ENCODE measurements around the gene PKP1.
"Not testable (repeated sequence)": the region's sequence is repeated elsewhere in the genome, so short reads cannot be mapped to it uniquely, and the experiment has no call there.

PKP1 gene

GRCh38 chr1:201282931-201283829, at the start of gene PKP1:
Gene PKP1 (plus strand): TSS chr1:201283506. CDS start chr1:201283703, 197 bp downstream.
- no peak for DNase-seq

GRCh38 chr1:201239646-201240045, 43.7 kb upstream of the PKP1 start:
- not testable (repeated sequence) for DNase-seq

DNA sequence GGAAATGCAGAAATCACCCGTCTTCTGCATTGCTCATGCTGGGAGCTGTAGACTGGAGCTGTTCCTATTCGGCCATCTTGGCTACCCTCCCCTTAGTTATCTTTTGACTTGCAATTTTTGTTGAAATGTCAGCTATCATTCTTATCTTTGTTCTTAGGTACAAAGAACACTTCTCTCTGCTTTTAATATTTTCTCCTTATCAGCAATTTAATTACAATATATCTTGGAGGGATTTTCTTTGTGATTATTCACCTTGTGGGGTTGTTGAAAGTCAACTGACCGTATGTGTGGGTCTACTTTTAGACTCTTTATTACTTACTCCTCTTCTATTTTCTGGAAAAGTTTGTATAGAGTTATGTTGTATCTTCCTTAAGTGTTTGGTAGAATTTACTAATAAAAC, 43.1 kb upstream of the PKP1 start:
- no peak for DNase-seq

GRCh38 chr1:201241736-201242135, 41.6 kb upstream of the PKP1 start:
- no peak for DNase-seq

GRCh38 chr1:201245082-201245481, 38.2 kb upstream of the PKP1 start:
- peak; percentile 79 for DNase-seq

DNA sequence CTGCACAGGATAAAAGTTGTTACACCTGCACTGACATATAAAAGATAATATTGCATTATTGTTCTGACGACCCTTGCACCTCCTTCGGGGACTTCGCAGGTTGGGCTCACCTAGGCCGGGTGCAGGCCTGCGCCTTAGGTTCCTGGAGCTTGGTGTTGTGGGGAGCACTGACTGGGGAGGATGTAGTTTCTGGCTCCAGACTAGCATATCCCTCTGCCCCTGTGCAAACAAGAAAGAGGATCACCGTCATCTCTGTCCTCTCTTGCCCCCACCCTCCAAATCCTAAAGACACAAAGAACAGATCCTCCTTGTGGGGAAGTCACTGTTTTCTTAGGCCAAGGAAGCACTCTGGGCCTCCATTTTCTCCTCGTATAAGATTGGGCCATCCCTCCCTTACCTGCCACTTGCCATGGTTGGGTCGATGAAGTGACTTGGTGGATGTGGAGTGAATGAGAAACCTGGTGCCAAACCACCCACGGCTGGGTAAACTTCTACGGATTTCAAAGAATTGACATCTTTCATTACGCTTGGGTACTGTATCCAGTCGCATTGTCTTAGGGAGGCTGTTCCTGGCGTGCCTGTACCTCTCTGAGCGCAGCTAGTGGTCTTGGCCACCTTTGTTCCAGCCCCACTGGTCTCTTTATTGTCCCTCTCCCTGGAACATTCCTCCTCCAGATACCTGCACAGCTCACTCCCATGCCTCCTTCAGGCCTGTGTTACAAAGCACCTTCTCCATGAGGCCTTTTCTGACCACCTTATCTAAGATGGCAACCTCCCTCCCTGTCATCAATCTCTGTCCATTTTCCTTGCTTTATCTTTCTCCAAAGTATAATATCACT, 34.4 kb upstream of the PKP1 start:
- no peak for DNase-seq

DNA sequence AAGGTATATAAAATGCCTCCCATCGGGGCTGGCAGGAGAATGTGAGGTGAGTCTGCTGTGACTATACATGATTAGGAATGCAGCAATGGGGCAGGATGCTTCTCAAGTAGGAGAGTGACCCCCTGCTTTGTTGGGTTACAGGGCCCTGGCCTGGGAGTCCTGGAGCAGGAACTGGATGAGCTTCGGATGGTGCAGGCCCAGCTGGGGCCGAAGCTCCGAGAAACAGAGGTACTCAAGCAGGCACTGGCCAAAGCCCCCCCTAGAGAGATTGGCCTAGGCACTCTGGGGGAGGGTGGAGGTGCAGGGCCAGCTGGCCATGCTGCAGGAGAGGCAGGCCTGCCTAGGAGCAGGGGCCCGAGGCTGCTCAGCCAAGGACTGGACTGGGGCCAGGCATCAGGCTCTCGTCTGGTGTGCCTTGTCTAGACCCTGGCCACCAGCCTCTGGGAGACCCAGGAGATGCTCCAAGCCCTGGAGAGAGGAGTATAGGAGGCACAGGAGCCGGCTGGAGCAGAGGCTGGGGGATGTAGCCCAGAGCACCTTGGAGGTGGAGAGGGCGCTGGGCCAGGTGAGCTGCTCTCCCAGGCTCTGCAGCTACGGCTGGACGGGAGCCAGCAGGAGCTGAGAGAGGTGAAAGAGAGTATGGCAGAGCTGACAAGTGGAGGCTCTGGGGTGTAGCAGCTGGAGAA, 32.8 kb upstream of the PKP1 start:
- peak; percentile 55 for DNase-seq

DNA sequence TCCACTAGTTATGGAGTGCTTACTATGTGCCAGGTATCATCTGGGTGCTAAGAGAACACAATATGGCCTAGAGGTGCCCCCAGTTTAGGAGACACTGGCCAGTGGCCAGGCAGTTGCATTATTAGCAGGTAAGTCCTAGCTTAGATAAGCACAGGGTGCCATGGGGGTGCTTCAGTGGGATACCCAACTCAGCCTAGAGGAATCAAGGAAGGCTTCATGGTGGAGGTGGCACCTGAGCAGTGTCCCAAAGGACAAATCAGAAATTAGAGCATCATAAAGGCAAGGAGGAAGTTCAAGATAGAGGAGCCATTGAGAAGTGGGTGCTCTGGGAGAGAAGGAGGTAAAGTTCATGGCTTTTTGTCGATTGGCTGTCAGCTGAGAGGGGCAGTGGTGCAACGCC, 31.9 kb upstream of the PKP1 start:
- no peak for DNase-seq

DNA sequence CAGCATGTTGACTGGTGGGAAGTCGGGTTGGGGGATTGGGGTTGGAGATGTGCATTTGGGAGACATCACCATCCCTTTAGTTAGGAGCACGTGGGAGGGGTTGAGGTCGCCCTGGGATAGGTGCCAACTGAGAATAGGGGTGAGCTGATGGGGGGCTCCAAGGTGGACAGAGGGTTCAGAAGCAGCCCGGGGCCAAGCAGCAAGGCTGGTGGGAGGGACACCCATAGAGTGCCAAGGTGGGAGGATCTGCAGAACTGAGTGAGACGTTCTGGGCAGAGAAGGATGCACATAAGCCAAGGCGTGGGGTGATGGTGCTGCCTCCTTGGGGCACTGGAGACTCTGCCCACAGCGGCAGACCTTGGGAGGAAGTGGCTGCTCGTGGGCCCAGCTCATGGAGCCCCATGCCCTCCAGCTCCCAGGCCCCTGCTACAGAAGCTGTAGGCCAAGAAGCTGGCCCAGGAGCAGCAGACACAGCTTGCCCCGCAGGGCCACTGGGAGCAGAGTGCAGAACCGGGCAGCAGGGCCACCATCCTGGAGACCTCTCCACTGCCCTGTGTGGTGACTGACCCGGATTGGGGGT, 31.4 kb upstream of the PKP1 start:
- no peak for DNase-seq

DNA sequence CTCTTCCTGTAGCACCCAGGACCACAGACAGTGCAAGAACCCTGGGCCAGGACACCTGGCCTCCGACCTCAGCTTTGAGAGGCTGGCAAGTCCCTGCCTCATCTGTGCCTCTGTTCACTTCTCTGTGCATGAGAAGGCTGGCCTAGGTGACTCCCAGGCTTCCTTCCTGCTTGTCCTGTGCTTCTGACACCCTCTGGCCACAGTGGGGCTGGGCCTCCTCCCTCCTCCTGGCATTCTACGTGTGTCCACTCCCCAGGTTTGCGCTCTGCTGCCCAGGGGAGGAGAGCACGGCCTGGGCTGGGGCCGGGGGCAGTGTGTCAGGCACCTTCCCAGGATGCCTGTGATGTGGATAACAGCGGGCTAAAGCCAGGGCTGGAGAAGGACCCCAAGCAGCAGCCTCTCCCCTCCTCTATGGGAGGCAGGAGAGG, 30.3 kb upstream of the PKP1 start:
- no peak for DNase-seq

DNA sequence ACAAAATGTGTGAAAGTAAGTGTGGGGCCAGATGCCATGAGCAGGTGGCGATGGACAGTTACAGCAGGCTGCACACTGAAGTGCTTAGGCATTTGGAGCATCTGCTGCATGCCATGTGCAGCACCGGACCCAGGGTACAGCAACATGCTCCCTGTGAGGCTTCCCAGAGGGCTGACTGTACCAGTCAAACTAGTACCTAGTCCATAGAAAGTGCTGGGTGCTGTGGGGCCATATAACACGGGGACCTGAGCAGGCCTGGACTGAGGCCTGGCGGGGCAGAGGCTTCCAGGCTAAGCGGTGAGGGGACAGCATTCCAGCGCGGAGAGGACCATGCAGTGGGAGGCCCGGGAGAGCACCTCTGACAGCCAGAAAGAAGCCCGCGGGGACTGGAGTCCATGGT, 29.9 kb upstream of the PKP1 start:
- DNase-seq = no peak

GRCh38 chr1:201253906-201254624, 29.2 kb upstream of the PKP1 start:
- no peak for DNase-seq

GRCh38 chr1:201254625-201255478, 28.5 kb upstream of the PKP1 start:
- peak; percentile 48 for DNase-seq

DNA sequence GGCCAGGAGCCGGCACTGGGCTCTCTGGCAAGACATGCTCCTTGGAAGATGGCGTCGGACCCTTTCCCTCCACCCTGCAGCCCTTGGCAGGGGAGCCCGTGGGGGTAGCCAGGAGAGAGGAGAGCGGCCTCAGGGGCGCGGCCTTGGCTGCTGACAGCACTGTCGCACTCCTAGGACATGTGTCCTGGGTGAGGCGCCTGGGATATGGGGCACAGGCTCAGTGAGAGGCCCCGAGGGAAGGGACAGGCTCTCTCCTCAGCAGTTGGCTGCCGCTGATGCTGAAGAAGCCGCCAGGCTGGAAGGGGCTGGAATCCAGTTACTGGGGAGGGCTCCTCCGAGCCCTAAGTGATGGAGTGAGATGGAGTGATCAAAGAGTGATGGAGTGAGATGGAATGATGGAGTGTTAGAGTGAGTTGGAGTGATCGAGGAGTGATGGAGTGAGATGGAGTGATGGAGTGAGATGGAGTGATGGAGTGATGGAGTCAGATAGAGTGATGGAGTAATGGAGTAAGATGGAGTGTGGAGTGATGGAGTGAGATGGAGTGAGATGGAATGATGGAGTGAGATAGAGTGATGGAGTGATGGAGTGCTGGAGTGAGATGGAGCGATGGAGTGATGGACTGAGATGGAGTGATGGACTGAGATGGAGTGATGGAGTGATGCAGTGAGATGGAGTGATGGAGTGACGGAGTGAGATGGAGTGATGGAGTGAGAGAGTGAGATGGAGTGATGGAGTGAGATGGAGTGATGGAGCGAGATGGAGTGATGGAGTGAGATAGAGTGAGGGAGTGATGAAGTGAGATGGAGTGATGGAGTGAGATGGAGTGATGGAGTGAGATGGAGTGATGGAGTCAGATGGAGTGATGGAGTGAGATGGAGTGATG, 27.6 kb upstream of the PKP1 start:
- no peak for DNase-seq

- not testable (repeated sequence) for DNase-seq
Measured at GRCh38 chr1:201258132-201258531, 25.2 kb upstream of the PKP1 start.

DNA sequence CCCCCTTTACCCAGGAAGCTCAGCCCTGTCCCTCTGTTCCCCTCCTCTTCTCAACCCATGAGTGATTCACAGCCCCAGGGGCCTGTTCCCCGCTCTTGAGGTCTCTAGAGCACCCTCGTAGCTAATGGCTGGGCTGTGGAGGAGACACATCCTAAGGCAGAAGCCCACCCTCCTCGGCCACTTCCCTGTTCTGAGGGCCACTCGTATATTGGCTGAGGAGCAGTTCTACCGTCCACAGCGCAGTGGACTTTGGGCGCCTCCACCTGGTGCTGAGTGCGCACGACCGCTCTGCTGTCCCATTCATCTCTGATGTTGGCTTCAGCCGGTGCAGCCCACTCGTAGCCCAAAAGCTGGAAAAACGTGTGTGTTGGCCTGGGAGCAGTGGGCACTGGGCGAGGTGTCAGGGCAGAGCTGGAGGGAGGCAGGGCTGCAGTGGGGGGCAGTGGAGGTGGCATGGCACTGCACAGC, 24.5 kb upstream of the PKP1 start:
- DNase-seq = no peak

GRCh38 chr1:201259476-201260235, 23.6 kb upstream of the PKP1 start:
- DNase-seq = peak; percentile 56

GRCh38 chr1:201260236-201260590, 23.1 kb upstream of the PKP1 start:
- no peak for DNase-seq

DNA sequence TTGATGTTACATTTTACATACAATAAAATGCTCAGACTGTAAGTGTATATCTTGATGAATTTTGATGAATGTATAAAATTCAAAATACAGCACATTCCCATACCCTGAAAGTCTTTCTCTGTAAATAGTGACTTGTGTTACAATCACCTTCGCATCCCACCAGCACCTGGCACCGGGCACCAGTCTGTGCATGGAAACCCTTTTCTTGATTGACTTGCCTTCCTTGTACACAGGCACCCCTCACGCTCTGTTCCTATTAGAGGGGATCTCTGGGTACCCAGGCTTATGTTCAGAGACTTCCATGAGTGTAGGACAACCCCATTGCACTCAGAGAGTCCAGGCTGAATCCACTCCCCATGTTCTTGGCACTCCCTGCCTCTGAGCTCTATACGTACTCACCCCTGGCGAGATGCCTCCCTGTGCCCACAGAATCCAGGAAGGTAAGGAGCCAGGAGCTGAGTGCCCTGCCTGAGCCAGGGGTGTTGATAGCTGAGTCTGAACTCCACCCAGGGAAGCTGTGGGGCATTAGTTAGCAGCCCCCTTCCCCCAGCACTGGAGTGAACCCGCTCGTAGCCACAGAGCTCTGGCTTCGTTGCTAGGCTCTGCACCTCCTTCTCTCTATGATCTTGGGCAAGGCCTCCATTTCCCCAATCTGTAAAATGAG, 22.5 kb upstream of the PKP1 start:
- no peak for DNase-seq
